Hypothalamus (tissue), 51 donors: ENCODE results near the gene GSTA5.
"Not testable (repeated sequence)": the region's sequence is repeated elsewhere in the genome, so short reads cannot be mapped to it uniquely, and the experiment has no call there.

Source experiments
- DNase-seq, 51 donors: peaks; one replicate each; lab custom pipeline; 2025; lab: John Stamatoyannopoulos, UW

The GSTA5 gene

GRCh38 chr6:52840763-52841585, at the start of gene GSTA5:
Gene GSTA5 (minus strand): TSS chr6:52840813.
- no peak for DNase-seq

GRCh38 chr6:52890018-52890417, 49.4 kb upstream of the GSTA5 start:
- no peak for DNase-seq

GRCh38 chr6:52887910-52888524, 47.4 kb upstream of the GSTA5 start:
- no peak for DNase-seq

GRCh38 chr6:52881996-52882841, 41.6 kb upstream of the GSTA5 start:
- DNase-seq, result peak in 44 of 51 donors; percentile 1 to 69 (median 20)

- DNase-seq, result no peak
Observed at GRCh38 chr6:52881662-52881995, 41.0 kb upstream of the GSTA5 start.

GRCh38 chr6:52877786-52878185, 37.2 kb upstream of the GSTA5 start:
- DNase-seq, result no peak

GRCh38 chr6:52877168-52877567, 36.6 kb upstream of the GSTA5 start:
- no peak for DNase-seq

- DNase-seq, result no peak
Observed at GRCh38 chr6:52876056-52876787, 35.6 kb upstream of the GSTA5 start.

- DNase-seq, result no peak
Observed at GRCh38 chr6:52872031-52872430, 31.4 kb upstream of the GSTA5 start.

- DNase-seq, result no peak
Observed at GRCh38 chr6:52871621-52872020, 31.0 kb upstream of the GSTA5 start.

- not testable (repeated sequence) for DNase-seq
Observed at GRCh38 chr6:52870335-52871091, 29.9 kb upstream of the GSTA5 start.

- DNase-seq, result not testable (repeated sequence)
Observed at GRCh38 chr6:52868899-52869298, 28.3 kb upstream of the GSTA5 start.

- no peak for DNase-seq
Observed at GRCh38 chr6:52868240-52868639, 27.6 kb upstream of the GSTA5 start.

GRCh38 chr6:52861151-52861550, 20.5 kb upstream of the GSTA5 start:
- not testable (repeated sequence) for DNase-seq

GRCh38 chr6:52858416-52858815, 17.8 kb upstream of the GSTA5 start:
- no peak for DNase-seq

- DNase-seq, result not testable (repeated sequence)
Observed at GRCh38 chr6:52856137-52856536, 15.5 kb upstream of the GSTA5 start.

GRCh38 chr6:52849137-52849536, 8.5 kb upstream of the GSTA5 start:
- DNase-seq, result no peak

GRCh38 chr6:52846002-52846401, 5.4 kb upstream of the GSTA5 start:
- DNase-seq, result no peak

GRCh38 chr6:52843605-52844004, 3.0 kb upstream of the GSTA5 start:
- no peak for DNase-seq
